ENCODE results near the gene C3orf52. TPM values are rescaled to one million over a fixed set of nuclear protein-coding genes. Genes with fewer than 3 reads are reported as not detected.

C3orf52 gene
- total RNA-seq, 2 experiments from 2014 or later, result 2.0 to 3.3 TPM

- DNase-seq, result no peak
- H3K4me3 Mint-ChIP-seq, result peak overlapping the region; percentile 10
- no peaks in the 10 kb centered on the region for H3K9me3 Mint-ChIP-seq
- ChIA-PET CTCF (interaction anchor here (1.2 to 1.9 kb wide), 3 partner anchors 9 to 411 kb away, joined by 3 to 12 read pairs (median 3); no protein-coding TSS in a partner anchor), POLR2A (interaction anchor here (1.0 kb wide), 1 partner anchor 11 kb away, joined by 3 read pairs; no protein-coding TSS in a partner anchor)
- ATAC-seq, result peak; percentile 27
- peaks cover 30% of the 10 kb centered on the region for H3K4me1 Mint-ChIP-seq (ENCODE audit: low read depth)
- H3K36me3 Mint-ChIP-seq (ENCODE audit: low read depth), result peaks cover 10% of the 10 kb centered on the region
- intact Hi-C loops (cut with micrococcal nuclease), result no loop called here
- no peak for TF ChIP-seq CTCF (IDR thresholded peaks at IDR 0.05)
- H3K27me3 Mint-ChIP-seq, result no peaks in the 10 kb centered on the region
- H3K27ac Mint-ChIP-seq, result peak overlapping the region; percentile 46
These were observed 34.0 kb downstream of the C3orf52 start for GRCh38 chr3:112119962-112120836.

GRCh38 chr3:112121577-112122547, 35.7 kb downstream of the C3orf52 start:
- Mint-ChIP-seq H3K4me3 (no peak overlapping the region), H3K9me3 (no peaks in the 10 kb centered on the region), H3K27ac (no peak overlapping the region), H3K27me3 (no peaks in the 10 kb centered on the region), H3K4me1 (ENCODE audit: low read depth) (peaks cover 39% of the 10 kb centered on the region), H3K36me3 (ENCODE audit: low read depth) (peaks cover 13% of the 10 kb centered on the region)
- ChIA-PET CTCF (interaction anchor here (1.9 kb wide), 1 partner anchor 11 kb away, joined by 12 read pairs; no protein-coding TSS in a partner anchor), POLR2A (no interaction called here)
- DNase-seq (no peak), ATAC-seq (no peak)
- TF ChIP-seq CTCF (IDR thresholded peaks at IDR 0.05), result no peak
- intact Hi-C loops (cut with micrococcal nuclease), result no loop called here

GRCh38 chr3:112122870-112123269, 36.7 kb downstream of the C3orf52 start:
- Mint-ChIP-seq H3K27ac (no peak overlapping the region), H3K36me3 (ENCODE audit: low read depth) (peaks cover 14% of the 10 kb centered on the region), H3K4me1 (ENCODE audit: low read depth) (peaks cover 44% of the 10 kb centered on the region), H3K4me3 (no peak overlapping the region), H3K27me3 (no peaks in the 10 kb centered on the region), H3K9me3 (no peaks in the 10 kb centered on the region)
- intact Hi-C loops (cut with micrococcal nuclease), result no loop called here
- TF ChIP-seq CTCF (IDR thresholded peaks at IDR 0.05), result no peak
- CTCF ChIA-PET, result interaction anchor here (0.8 to 3.3 kb wide), 3 partner anchors 12 to 23 kb away, joined by 3 to 19 read pairs (median 4); no protein-coding TSS in a partner anchor
- POLR2A ChIA-PET, result interaction anchor here (0.5 kb wide), 1 partner anchor 67 kb away, joined by 3 read pairs; no protein-coding TSS in a partner anchor
- ATAC-seq (no peak), DNase-seq (no peak)

- H3K4me1 Mint-ChIP-seq (ENCODE audit: low read depth), result peaks cover 48% of the 10 kb centered on the region
- DNase-seq (no peak), ATAC-seq (no peak)
- intact Hi-C loops (cut with micrococcal nuclease), result no loop called here
- ChIA-PET POLR2A (interaction anchor here (0.5 kb wide), 1 partner anchor 68 kb away, joined by 3 read pairs; no protein-coding TSS in a partner anchor), CTCF (interaction anchor here (0.8 to 3.3 kb wide), 3 partner anchors 12 to 24 kb away, joined by 3 to 19 read pairs (median 4); no protein-coding TSS in a partner anchor)
- H3K4me3 Mint-ChIP-seq, result no peak overlapping the region
- H3K9me3 Mint-ChIP-seq, result no peaks in the 10 kb centered on the region
- peaks cover 15% of the 10 kb centered on the region for H3K36me3 Mint-ChIP-seq (ENCODE audit: low read depth)
- no peak overlapping the region for H3K27ac Mint-ChIP-seq
- TF ChIP-seq CTCF (IDR thresholded peaks at IDR 0.05), result no peak
- no peaks in the 10 kb centered on the region for H3K27me3 Mint-ChIP-seq
These were observed 37.4 kb downstream of the C3orf52 start for GRCh38 chr3:112123548-112123947.
